Stimulated activated CD8-positive, alpha-beta memory T cell treated with anti-CD3 and anti-CD28 coated beads, Interleukin-4, amount 100 ng/mL, for 1 hour (primary cell): ENCODE data around the gene ANKHD1.

ENCODE experiments used
- DNase-seq, 2 donors: peaks; one replicate each; pipeline ENCODE4 v3.0.0-alpha.2; 2020; ENCODE audit warnings: low read depth in 2 of 2, low spot score in 1 of 2

The ANKHD1 gene, protein sequence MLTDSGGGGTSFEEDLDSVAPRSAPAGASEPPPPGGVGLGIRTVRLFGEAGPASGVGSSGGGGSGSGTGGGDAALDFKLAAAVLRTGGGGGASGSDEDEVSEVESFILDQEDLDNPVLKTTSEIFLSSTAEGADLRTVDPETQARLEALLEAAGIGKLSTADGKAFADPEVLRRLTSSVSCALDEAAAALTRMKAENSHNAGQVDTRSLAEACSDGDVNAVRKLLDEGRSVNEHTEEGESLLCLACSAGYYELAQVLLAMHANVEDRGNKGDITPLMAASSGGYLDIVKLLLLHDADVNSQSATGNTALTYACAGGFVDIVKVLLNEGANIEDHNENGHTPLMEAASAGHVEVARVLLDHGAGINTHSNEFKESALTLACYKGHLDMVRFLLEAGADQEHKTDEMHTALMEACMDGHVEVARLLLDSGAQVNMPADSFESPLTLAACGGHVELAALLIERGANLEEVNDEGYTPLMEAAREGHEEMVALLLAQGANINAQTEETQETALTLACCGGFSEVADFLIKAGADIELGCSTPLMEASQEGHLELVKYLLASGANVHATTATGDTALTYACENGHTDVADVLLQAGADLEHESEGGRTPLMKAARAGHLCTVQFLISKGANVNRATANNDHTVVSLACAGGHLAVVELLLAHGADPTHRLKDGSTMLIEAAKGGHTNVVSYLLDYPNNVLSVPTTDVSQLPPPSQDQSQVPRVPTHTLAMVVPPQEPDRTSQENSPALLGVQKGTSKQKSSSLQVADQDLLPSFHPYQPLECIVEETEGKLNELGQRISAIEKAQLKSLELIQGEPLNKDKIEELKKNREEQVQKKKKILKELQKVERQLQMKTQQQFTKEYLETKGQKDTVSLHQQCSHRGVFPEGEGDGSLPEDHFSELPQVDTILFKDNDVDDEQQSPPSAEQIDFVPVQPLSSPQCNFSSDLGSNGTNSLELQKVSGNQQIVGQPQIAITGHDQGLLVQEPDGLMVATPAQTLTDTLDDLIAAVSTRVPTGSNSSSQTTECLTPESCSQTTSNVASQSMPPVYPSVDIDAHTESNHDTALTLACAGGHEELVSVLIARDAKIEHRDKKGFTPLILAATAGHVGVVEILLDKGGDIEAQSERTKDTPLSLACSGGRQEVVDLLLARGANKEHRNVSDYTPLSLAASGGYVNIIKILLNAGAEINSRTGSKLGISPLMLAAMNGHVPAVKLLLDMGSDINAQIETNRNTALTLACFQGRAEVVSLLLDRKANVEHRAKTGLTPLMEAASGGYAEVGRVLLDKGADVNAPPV (N-terminal part only)

DNA sequence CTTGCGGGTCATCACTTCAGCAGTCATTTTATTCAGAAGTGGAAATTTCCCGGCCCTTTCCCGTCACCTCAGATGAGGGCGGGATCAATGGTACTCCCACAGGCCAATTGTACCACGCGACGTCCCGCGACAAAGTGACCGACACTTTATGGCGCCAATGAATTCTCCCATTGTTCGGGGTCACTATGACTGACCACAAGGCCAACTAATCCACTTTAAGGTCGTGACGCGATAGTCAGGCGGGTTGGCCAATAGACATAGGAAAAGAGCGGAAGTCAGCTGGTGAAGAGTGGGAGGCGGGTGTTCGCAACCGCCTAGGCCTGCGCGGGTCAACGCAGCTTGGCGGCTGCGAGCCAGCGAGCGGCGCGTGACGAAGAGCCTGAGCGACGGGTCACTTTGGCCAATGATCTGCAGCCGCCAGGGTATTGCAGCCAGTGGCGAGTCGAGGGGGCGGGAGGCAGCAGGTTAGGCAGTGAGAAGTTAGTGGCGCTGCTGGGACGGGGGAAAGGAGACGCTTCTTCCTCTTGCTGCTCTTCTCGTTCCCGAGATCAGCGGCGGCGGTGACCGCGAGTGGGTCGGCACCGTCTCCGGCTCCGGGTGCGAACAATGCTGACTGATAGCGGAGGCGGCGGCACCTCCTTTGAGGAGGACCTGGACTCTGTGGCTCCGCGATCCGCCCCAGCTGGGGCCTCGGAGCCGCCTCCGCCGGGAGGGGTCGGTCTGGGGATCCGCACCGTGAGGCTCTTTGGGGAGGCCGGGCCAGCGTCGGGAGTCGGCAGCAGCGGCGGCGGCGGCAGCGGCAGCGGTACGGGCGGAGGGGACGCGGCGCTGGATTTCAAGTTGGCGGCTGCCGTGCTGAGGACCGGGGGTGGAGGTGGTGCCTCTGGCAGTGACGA is at the start of gene ANKHD1:
TSS of gene ANKHD1 (plus strand) at position 472 of the 896 bp plus-strand sequence. CDS start at position 607, 135 bp downstream.
- DNase-seq, result peak; percentile 85 to 89

- DNase-seq, result no peak
Measured at GRCh38 chr5:140355546-140355945, 46.1 kb upstream of the ANKHD1 start.

- no peak for DNase-seq
Measured at GRCh38 chr5:140356853-140357725, 44.5 kb upstream of the ANKHD1 start.

DNA sequence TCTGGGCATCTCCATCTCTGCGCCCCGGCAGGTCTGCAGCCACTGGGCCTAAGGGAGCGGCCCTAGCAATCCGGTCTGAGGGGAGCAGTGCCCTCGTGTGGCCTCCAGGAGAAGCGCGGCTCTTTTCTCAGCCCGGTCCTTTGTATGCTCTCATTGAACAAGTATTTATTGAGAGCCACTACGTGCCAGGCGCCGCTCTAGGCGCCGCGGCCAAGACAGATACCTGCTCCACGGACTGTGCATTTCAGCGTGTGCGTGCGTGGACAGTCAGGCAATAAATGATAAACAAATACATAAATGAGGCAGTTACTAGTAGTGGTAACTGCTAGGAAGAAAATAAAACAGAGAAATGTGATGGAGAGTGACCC is 43.9 kb upstream of the ANKHD1 start:
- peak; percentile 32 to 51 for DNase-seq

DNA sequence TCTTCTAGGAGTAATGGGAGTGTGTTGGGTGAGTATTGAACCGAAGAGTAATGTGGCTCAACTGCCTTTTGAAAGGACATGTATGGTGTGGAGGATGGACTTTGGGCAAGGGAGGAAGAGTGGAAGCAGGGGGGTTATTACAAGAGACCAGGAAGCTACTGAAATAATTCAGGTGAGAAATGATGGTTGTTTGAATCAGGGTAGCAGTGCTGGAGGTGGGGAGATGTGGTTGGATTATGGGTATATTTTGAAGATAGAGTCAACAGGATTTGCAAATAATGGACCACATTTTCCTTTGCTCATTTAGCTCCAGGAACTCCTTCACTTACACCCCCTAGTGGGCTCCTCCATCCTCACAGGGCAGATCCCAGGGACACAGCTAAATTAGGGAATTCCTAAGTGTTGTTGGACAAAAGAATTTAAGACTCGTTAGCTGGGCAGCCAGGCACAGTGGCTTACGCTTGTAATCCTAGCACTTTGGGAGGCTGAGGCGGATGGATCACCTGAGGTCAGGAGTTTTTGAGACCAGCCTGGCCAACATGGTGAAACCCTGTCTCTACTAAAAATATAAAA is 42.8 kb upstream of the ANKHD1 start:
- DNase-seq, result no peak

- DNase-seq, result no peak
Measured at GRCh38 chr5:140360101-140360500, 41.5 kb upstream of the ANKHD1 start, which contains the start of gene SLC4A9. Gene SLC4A9 (plus strand): TSS chr5:140360194. CDS start chr5:140360237, 43 bp downstream.

GRCh38 chr5:140360681-140361479 is 40.8 kb upstream of the ANKHD1 start:
- no peak for DNase-seq

DNA sequence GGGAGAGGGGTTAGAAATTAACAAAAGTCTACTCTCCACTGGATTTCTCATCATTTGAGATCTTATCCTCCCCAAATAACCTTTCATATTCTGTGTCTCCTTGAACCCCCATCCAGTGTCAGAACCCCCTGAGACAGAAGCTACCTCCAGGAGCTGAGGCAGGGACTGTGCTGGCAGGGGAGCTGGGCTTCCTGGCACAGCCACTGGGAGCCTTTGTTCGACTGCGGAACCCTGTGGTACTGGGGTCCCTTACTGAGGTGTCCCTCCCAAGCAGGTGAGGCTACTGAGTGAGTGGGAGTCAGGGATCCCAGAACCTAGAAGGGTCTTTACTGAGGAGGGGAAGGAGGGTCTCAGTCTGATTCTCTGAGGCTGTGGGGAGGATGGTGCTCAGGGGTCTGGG is 39.7 kb upstream of the ANKHD1 start:
- no peak for DNase-seq

- no peak for DNase-seq
Measured at GRCh38 chr5:140362311-140362710, 39.3 kb upstream of the ANKHD1 start.

GRCh38 chr5:140362875-140363630 is 38.6 kb upstream of the ANKHD1 start:
- peak; percentile 65 to 72 for DNase-seq

DNA sequence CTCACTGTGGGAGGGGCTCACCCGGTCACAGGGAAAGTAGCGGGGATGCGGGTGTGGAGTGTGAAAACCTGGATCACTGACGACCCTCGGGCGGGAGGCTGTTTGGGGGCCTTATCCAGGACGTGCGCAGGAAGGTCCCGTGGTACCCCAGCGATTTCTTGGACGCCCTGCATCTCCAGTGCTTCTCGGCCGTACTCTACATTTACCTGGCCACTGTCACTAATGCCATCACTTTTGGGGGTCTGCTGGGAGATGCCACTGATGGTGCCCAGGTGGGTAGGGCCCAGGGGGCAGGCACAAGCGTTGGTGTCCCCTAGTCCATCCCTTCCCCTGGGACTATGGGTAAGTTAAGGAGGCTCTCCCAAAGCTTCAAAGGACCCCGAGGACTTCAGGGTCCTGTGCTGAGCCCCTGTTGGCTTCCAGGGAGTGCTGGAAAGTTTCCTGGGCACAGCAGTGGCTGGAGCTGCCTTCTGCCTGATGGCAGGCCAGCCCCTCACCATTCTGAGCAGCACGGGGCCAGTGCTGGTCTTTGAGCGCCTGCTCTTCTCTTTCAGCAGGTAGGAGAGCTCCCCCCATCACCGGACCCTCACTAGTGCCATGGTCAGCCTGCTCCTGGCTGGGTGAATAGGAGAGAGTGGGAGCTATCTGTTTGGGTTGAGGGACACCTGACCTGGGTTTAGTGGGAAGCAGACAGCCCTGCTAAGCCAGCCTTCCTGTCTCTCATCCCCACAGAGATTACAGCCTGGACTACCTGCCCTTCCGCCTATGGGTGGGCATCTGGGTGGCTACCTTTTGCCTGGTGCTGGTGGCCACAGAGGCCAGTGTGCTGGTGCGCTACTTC is 37.8 kb upstream of the ANKHD1 start:
- no peak for DNase-seq

GRCh38 chr5:140364472-140364765 is 37.2 kb upstream of the ANKHD1 start:
- no peak for DNase-seq

- DNase-seq, result no peak
Measured at GRCh38 chr5:140365282-140365681, 36.4 kb upstream of the ANKHD1 start.

DNA sequence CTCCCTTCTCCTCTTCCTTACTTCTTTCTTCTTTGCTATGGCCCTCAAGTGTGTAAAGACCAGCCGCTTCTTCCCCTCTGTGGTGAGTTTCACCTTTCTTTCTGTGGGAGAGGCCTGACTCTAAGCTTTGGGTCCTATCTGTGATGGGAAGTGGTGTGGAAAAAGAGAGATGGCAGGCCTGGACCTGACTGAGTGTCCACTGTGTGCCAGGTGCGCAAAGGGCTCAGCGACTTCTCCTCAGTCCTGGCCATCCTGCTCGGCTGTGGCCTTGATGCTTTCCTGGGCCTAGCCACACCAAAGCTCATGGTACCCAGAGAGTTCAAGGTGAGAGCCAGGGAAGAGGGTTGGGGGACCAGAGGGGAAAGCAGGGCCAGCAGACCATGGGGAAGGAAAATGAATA is 35.7 kb upstream of the ANKHD1 start:
- DNase-seq, result no peak

GRCh38 chr5:140366589-140367255 is 34.9 kb upstream of the ANKHD1 start:
- DNase-seq, result no peak
